HG02798 (cell line): Measurements from ENCODE around the gene PDLIM4.

ENCODE experiments used
- ATAC-seq: cut with Tn5 transposase; IDR thresholded peaks from one replicate; pipeline ENCODE4 v1.9.1; 2021; ENCODE audit warnings: mild to moderate bottlenecking; ENCODE audit not compliant: unreplicated experiment, poor library complexity

The PDLIM4 gene

DNA sequence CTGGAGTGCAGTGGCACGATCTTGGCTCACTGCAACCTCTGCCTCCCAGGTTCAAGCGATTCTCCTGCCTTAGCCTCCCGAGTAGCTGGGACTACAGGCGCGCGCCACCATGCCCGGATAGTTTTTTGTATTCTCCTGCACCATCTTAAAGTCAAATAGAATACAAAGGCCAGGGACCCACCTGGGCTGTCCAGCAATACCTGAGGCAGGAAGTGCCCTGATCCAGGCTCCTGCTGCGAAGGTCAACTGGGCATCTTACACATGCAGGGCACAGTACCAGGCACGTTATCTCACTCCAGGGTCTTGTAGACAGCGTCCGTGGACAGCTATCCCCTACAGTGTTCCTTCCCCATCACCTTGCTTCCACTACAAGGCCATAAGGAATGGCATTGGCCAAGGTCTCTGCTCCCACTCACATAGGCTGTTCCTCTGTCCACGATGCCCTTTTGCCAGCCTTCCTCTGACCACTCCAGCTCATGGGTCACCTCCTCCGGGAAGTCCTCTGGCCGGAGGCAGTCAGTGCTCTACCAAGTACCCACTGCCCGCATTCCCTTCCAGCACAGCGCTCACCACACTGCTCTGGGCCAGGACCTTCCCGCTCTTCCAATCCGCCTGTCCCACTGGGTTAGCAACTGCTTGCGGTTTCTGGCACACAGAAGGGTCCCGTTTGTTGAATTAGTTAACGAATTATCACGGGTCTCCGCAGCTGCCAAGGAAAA lies 30.8 kb upstream of the PDLIM4 start:
- no peak for ATAC-seq

DNA sequence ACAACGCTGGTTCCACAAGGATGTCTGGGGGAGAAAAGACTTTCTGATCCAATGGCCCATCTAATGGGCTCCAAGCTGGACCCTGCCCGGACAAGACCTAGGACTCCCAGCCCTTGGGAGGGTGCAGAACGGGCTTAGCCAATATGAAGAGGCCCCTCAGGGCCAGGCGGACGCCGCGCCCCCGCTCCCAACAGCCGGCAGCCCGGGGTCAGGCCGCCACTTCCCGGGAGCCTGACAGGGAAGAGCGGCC lies 30.3 kb upstream of the PDLIM4 start:
- ATAC-seq, result no peak

DNA sequence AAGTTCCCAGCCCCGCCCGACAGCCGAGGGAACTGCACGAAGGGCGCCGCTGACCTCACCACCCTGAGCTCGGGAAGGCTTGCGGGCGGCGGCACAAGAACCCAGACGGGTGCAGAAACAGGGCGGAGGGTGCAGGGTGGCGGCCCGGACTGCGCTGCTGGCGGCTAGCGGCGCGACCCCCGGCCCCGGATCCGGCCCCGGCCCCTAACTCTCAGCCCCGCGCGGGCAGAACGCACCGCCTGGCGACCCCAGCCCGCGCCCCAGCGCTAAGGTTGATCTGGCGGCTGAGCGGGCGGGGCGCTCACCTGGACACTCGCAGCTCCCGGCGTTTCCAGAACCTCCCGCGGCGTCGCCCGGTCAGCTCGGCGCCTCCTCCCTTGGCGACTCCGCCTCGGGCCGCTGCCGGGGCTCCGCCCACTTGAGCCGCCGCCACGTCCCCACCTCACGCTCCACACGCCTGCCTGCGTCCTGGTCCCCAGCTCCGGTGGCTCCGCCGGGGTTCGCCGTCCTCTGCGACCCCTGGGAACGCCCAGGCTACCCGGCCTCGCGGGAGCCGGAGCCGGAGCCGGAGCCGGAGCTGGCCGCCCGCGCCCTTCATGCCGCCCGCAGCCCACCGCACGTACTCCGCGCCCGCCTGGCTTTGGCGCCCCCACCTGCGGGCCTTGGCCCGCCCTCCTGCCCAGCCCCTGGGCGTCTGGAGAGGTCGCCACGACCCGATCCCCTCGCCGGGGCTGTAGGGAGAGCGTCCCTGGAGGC lies 29.8 kb upstream of the PDLIM4 start, which contains the start of gene P4HA2:
TSS of gene P4HA2 (minus strand) at position 369 of the 756 bp plus-strand sequence. CDS start 9,227 bp downstream, outside the sequence.
- ATAC-seq, result peak; percentile 95

DNA sequence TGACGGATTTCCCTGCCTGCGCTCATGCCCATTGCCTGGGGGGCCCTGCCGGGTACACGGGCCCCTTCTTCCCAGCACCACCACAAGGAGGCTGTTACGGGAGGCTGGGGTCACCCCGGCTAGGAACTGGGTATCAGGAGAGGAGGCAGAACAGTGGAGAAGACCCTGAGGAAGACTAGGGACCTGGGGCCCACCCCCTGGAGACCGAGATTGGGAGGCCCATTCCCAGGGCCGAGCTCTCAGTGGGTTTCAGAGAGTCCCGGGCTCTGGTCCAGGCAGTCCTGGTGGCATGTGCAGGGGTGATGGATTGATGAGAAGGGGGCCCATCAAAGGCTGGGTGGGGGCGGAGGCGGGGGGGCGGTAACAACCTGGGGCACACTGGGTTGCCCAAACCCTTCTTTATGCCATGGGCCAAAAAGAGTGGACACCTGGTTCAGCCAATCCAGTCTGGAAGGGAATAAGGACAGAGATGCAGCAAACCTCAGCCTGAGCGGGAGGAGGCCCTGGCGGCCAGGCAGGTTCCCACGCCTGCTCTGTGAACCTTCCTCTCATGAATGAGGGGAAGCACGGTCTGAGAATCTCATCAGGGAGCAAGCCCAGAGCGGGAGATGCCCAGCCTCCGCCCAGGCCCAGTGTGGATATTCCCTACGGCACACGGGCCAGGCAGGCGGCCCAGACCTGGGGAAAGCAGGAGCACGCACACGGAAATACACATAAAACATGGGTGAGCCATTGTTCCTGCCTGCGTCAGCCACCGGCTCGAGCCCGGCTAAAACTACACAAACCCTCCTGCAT lies 29.1 kb upstream of the PDLIM4 start:
- ATAC-seq, result no peak

DNA sequence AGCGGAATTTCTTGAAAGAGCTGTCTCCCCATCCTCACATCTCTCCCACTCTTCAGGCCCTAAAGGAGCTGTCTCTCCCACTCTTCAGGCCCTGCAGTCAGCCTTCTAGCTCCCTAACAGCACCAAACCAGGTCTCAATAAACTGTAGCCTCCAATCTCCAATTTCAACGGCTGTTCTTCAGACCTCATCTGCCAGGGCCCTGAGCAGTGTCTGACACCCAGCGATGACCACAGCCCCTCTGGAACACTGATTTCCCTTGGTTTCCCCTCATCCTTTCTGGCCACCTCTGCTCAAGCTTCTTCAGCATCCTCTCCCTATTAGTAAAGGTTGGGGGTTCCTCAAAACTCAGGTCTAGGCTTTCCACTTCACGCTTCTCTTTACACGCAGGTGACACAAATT lies 28.3 kb upstream of the PDLIM4 start:
- no peak for ATAC-seq

DNA sequence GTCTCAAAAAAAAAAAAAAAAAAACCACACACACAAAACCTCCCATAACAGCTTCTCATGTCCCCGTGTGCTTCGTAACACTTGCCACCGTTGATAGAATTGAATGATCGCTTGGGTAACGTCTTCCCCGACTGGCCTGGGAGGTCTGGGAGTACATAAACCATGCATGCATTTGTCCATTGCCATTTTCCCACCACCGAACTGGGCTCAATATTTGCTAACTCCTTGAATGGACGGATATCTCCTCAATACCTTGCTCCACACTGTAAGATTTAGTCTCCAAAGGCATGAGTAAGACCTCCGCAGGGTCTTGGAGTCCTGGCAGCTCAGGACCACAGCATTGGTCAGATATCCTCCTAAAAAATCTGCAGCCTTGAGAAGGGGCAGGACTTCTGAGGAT lies 26.6 kb upstream of the PDLIM4 start:
- no peak for ATAC-seq

DNA sequence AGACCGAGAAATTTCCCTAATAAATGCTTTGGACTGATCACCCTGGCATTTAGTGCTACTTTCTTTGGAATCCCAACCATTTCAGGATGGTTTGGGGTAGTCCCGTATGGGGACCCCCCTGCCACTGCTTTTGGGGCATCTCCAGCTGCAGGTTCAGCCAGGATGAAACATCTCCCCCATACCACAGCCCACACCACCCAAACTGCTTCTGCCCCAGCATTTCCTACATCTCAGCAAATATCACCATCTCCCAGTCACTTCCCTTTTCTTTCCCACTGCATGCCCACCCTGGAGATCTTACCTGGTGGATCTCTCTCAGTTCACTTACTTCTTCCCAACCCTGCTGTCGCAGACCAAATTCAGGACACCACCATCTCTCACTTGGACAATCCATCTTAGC lies 25.0 kb upstream of the PDLIM4 start:
- no peak for ATAC-seq

DNA sequence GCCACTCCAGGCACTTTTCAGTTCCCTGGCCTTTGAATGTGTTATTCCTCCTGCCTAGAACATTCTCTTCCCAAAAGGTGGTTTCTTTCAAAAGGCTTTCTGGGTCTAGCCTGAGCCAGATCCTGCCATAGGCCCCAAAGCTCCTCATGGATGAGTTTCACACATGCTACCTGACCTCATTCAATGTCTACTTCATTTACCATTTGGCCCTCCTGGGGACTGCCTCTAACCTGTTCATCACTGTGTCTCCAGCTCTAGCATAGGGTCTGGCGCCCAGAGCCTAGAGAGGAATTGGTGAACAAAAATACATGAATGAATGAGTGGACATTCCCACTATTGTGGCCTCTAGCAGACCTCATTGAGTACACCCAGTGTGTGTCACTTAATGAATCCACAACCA lies 24.4 kb upstream of the PDLIM4 start:
- no peak for ATAC-seq

DNA sequence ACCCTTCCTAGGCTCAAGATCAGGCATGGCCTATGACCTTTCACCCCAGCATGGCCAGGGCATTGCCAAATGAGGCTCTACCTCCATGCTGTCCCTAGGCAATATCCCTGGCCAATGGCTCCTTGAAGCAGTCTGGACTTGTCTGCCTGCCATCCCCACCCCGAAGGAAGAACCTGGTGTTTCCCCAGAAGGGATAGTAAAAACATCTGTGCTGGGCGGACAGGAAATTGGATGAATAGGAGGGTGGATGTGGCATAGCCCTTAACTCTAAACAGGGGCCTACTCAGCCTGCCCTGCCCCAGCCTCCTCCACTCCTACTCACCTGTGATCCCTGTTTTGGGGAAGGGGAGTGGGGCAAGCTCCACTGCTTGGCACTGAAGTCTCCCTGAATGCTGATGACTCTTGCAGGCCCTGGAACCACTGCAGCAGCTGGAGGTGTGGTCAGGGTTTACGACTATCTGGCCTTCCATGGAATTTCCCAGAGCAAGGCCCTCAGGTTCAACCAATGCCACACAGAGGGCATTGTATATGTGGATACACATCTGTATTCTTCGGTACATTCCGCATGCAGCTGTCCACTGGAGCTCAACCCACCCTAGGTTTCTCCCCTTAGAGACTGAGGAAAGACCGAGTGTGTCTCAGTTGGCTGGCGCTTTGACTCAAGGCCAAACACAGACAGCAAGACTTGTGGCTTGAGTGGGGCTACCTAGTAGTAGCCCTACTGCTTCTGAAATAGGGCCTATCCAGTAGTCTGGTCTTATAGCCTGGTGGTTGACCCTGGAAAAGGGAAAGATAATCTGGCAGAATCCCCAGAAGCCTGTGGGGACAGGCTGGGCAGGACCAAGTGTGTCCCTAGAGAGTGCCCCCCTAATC lies 23.4 kb upstream of the PDLIM4 start:
- ATAC-seq, result no peak

DNA sequence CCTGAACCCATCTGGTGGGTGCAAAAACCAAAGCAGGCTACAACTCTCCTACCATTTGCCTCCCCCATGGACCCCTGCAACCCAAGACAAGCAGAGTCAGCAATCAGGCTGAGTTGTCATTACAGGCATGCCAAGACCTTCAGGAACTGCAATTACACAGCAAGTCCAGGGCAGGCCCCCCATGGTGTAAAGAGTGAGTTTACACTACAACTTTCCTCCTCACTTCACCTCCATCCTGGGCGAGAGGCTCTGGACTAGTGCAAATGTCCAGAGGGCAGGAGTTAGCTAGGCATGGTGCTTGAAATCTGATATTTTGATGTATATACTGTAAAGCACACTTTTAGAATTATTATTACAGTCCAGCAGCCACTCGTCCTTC lies 22.8 kb upstream of the PDLIM4 start:
- no peak for ATAC-seq

DNA sequence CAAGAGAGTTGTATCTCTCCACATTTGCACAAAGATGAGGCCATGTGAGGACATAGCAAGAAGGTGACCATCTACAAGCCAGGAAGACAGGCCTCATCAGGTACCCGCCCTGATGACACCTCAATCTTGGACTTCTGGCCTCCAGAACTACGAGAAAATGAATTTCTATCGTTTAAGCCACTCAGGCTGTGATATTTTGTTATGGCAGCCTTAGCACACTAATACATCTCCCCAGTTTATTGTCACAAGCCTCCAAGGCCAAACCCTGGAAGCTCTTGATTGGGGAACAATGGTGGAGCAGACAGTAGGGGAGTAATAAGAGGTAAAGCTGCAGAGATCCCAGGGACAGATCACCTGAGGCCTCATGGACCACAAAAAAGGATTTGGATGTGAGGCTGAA lies 22.2 kb upstream of the PDLIM4 start:
- no peak for ATAC-seq

DNA sequence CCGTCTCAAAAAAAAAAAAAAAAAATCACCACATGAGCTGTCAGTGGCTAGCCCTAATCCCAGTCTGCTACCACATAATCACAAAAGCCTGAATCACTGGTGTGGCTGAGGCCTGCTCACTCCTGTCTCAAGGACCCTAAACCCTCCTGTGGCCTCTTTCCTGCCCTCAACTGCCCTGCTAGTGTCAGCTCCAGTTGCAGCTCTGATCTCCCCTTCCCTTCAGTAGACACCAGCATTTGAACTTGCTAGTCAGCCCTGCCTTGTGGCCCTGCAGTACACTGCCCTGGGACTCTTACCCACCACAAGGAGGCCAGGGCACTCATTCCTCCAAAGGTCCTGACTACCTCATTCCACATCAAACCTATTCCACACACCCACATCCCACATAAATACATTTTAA lies 20.4 kb upstream of the PDLIM4 start:
- no peak for ATAC-seq

DNA sequence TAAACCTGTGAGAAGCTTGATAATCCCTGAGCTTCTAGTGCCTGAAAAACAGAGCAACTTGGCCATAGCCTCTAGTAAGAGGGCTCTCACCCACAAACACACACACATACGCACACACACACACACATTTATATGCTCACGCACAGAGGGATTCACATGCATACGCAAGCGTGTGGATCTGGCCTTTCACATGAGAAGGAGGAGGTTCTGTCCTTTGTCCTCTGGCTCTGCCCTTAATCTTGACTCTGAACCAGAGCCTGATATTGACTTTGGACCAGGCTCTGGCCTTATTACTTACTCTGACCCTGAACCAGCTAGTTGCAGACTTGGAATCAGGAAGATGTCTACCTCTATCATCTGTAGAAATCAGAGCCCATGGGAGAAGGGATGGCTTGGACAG lies 19.8 kb upstream of the PDLIM4 start:
- no peak for ATAC-seq

DNA sequence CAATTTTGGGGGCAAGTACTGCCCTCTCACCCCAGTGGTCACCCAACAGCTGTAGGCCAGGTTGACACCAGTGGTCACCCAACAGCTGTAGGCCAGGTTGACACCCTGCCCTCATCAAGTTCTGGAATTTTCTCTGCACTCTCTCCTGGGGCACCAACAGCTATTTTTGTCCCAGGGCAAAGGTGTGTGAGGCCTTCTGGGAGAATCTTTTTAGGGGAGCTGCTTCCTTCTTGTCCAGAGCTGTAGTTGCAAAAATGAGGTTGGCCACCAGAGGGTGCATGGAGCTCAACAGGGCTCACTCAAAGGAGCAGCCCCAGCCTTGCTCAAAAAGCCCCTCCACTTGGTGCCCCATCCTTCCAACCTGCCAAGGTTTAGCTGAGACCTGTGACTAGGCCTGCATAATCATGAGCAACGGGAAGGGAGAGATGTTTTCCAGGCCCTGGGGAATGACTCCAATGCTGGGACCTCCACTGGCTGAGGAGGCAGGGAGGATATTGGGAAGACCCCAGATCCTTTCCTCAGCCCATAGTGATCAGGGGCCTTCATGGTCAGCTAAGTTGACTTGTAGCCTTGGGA lies 19.2 kb upstream of the PDLIM4 start:
- ATAC-seq, result peak; percentile 82

DNA sequence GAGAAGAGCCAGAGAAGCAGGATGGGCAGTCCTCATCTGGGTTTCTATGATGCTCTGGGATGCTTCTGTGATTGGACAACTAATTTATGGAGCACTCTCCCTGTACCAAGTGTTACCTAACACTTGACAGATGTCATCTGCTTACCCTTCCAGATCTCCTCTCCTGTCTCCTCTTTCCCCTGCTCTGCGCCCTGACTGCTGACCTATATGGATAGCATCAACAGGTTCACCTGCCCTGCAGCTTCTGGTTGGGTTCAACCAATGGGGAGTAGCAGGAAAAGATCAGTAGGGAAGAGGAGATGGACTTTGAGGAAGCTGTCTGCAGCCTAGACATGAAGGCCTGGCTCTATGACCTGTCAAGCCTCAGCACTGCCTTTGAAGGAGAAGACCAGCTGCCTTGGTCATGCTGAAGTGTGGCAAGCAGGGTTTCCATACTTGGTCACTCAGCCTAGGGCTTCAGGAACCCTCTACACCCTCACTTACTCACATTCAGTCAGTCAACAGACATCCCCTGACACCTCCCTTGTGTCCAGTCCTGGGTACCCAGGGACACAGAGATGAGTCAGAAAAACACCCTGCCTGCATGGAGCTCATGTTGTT lies 18.5 kb upstream of the PDLIM4 start:
- no peak for ATAC-seq

DNA sequence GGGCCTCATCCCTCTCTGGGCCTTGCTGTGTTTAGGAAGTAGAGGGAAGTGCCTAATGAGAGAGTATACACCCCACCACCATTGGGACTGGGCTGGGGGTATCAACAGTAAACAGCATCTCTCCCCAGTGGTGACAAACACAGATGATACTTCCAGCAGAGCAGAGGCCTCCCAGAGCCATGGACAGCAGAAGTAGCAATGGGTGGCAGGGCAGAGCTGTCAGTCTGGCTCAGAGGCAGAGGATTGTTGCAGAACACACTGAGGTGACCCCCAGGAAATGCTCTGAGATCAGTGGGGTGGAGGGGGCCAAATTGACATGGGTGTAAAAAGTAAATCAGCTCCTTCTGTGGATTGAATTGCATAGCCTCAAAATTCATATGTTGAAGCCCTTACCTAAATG lies 17.7 kb upstream of the PDLIM4 start:
- ATAC-seq, result no peak

DNA sequence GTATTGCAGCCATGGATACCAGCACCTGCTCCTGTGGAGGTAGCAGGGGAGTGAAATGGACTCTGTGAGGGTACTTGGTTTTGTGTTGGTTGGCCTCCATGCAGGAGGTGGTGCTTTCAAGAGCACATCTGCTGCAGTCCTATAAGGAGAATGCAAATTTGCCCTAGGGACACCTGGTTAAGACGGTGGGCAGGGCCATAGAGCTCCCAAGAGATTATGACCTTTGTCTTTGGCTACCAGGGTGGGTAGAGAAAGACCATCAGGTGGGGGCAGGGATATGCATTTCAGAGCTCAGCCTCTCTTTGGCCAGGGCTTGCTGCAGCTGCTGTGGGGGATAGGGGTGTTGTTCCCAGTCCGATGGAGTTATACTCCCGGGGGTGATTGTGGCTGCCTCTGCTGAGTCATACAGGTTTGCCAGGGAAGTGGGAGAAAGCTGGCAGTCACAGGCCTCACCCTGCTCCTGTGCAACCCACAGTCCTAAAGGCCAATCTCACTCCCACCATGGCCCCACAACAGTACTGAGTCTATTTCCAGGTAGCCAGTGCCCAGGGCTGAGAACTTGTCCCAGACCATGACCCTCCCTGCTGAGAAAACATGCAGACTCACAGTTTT lies 14.0 kb upstream of the PDLIM4 start:
- no peak for ATAC-seq

DNA sequence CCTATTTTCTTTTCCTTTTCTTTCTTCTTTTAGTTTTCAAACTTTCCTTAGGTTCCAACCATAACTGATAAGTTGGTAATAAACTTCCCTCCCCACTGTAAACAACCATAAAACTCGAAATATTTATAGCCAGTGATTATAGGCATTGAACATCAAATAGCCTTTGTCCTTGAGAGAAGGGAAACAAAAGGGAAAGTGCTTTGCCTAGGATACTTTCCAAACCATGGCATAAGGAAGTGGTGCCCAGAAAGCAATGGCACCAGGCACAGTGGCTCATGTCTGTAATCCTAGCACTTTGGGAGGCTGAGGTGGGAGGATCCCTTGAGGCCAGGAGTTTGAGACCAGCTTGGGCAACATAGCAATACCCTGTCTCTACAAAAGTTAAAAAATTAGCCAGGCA lies 11.9 kb upstream of the PDLIM4 start:
- ATAC-seq, result no peak

DNA sequence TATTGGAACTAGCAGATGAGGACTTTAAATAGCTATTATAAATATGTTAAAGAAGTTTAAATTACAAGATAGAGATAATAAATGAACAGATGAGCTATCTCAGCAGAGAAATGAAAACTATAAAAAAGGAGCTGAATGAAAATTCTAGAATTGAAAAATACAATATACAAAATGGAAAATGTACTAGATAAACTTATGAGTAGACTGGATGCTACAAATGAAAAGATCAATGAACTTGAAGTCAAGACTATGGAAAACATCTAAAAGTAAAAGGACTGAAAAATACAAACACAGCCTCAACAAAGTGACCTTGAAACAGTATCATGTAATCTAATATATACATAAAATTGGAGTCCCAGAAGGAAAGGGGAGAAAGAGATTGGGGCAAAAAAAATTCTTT lies 10.7 kb upstream of the PDLIM4 start:
- no peak for ATAC-seq
